ENCODE measurements around the gene XRN1.
"Not testable (repeated sequence)": the region's sequence is repeated elsewhere in the genome, so short reads cannot be mapped to it uniquely, and the experiment has no call there.

DNA sequence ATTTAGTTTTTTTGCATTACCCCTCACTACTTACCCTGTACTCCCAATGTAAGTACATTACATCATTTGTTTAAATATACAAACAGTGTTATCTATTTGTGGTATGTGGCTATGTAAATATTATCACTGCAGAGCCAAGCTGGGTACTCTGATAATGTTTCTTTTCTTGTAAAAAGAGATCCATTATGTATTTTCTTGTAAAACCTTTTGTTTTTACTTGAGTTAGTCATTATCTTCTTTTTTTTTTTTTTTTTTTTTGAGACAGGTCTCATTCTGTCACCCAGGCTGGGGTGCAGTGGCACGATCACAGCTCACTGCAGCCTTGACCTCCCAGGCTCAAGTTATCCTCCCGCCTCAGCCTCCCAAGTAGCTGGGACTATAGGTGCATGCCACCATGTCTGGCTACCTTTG lies 131.9 kb downstream of the XRN1 start:
- TF ChIP-seq, protein P1, sequence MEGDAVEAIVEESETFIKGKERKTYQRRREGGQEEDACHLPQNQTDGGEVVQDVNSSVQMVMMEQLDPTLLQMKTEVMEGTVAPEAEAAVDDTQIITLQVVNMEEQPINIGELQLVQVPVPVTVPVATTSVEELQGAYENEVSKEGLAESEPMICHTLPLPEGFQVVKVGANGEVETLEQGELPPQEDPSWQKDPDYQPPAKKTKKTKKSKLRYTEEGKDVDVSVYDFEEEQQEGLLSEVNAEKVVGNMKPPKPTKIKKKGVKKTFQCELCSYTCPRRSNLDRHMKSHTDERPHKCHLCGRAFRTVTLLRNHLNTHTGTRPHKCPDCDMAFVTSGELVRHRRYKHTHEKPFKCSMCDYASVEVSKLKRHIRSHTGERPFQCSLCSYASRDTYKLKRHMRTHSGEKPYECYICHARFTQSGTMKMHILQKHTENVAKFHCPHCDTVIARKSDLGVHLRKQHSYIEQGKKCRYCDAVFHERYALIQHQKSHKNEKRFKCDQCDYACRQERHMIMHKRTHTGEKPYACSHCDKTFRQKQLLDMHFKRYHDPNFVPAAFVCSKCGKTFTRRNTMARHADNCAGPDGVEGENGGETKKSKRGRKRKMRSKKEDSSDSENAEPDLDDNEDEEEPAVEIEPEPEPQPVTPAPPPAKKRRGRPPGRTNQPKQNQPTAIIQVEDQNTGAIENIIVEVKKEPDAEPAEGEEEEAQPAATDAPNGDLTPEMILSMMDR (conservative IDR thresholded peaks at IDR 0.05; ENCODE audit: low read length): not testable (repeated sequence)
- TF ChIP-seq EZH2phosphoT487 (IDR thresholded peaks at IDR 0.05; ENCODE audit: borderline replicate concordance): not testable (repeated sequence)

All from Loucy (cell line).